ENCODE measurements around the gene PTCH1.

PTCH1 gene

GRCh38 chr9:95497772-95498171 lies 19.0 kb downstream of the PTCH1 start:
- no peak for DNase-seq (ENCODE audit: low spot score)

GRCh38 chr9:95496687-95497086 lies 20.1 kb downstream of the PTCH1 start:
- no peak for DNase-seq (ENCODE audit: low spot score)

DNA sequence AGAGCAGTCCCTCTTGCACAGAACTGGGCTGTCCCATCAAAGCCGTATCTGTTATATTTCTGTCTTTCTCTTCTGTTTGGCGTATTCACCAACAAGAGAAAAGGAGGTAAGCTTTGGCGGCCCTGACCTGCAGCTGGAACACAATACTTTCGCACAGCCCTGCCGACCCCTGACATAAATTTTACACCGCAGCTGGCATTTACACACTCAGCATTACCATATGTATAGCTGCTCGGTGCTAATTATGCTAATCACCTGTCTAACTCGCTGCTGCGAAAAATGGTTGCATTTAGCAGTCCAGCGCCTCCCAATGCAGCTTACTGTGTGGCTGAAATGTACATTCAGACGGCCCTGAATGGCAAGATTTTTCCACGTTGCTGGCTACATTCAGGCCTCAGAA lies 20.8 kb downstream of the PTCH1 start:
- DNase-seq (ENCODE audit: low spot score) = no peak

DNA sequence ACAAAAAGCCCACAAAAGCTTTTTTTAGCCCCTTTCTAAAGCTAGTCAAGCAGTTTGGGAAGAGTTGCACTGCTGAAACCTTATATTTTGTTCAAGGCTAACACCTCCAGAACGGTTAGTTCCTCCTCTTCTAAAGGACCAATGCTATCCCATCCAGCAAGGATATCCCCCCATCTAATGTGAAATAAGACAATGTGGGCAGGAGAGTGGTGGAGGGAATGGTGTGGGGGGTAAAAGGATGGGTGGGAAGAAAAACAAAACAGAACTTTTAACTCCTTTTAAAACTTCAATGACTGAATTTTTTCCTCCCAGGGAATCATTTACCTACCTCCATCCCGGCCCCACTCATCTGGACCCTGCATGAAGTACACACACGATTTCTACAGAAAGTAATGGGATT lies 21.2 kb downstream of the PTCH1 start:
- no peak for DNase-seq (ENCODE audit: low spot score)

GRCh38 chr9:95494416-95495371 lies 22.1 kb downstream of the PTCH1 start:
- DNase-seq (ENCODE audit: low spot score) = no peak

DNA sequence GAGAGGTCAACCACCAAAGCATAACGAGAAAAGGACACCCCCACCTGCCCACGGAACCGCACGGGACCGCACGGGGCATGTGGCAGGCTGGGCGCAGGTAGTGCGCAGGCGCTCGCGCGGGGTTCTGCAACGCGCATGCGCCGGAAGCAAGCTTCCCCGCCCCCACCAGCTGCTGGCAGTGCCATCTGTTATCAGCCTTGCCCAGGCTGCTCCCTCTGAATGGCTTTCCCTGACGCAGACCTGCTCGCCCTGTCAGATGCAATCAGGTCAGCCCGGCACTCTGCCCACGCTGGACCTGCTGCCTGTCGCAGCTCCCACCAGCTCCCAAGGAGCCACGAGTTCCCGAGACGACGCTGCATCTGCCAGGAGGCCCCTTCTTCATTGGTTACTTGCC lies 22.8 kb downstream of the PTCH1 start:
- DNase-seq (ENCODE audit: low spot score) = no peak

DNA sequence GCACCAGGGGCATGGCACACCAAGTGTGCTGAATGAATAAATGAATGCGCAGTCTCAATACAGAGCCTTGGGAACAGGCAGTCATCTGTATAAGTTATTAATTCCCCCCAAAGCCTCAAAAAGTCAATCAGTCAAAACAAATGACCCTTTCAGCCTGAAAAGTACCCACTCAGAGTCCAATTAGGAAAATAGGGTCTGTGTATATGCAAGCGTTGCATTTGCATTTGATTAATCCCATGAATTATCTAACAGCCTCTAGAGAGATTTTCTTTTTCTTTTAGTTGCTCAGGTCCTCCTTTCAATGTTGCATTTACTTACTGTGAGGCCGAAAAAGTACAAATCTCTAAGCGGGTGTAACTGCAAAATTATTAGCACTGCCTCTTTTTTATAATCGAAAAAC lies 23.4 kb downstream of the PTCH1 start:
- DNase-seq (ENCODE audit: low spot score) = no peak

DNA sequence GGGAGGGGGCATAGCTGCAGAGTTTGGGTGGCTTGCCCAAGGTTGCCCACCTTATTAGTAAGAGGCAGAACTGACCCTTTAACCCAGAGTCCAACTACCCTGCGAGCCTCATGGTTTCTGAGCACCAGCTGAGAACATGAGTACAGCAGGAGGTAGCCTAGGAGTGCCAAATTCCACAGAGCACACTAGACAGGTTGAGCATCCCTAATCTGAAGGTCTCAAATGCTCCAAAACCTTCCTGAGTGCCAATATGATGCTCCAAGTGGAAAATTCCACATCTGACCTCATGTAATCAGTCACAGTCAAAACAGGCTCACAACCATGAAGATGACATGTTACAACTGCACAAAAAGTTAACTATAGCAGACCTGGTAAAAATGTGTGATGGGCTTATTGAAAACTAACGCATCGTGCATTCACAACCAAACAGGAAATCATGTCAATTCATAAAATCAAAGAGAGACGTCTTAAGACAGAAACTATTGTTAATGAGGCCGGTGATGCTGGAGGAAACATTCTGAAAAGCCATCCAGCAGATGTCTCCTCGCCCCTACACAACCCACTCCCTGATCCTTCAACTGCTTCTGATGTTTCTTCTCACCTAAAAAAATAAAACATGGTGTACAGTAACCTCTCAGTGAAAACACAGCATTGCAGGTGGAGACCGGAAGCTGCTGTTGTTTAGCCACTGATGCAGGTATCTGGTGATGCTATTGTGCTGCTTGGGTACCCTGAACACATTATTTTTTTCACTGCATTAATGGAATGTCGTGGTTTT lies 25.0 kb downstream of the PTCH1 start:
- no peak for DNase-seq (ENCODE audit: low spot score)

GRCh38 chr9:95488954-95489353 lies 27.8 kb downstream of the PTCH1 start:
- DNase-seq (ENCODE audit: low spot score) = no peak

- DNase-seq (ENCODE audit: low spot score) = no peak
Observed at GRCh38 chr9:95486318-95486717, 30.5 kb downstream of the PTCH1 start.

- no peak for DNase-seq (ENCODE audit: low spot score)
Observed at GRCh38 chr9:95484225-95484624, 32.5 kb downstream of the PTCH1 start.

DNA sequence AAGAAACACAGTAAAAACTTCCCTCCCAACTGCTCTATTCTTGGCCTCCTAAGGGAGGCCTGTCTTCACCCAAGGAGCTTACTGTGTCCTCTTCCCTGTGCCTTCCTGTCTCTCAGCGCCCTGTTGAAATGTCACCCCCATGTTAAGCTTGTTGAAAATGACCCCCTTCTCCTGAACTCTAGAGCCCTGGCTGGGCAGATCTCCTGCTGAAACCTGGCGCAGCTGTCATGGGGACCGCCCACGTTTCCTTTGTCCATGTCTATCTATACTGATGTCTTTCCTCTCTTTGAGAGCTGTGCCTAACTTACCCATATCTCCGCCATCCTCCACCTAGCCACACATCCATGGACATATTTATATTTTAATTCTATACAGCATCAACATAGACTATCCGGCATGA lies 33.3 kb downstream of the PTCH1 start:
- DNase-seq (ENCODE audit: low spot score) = no peak

DNA sequence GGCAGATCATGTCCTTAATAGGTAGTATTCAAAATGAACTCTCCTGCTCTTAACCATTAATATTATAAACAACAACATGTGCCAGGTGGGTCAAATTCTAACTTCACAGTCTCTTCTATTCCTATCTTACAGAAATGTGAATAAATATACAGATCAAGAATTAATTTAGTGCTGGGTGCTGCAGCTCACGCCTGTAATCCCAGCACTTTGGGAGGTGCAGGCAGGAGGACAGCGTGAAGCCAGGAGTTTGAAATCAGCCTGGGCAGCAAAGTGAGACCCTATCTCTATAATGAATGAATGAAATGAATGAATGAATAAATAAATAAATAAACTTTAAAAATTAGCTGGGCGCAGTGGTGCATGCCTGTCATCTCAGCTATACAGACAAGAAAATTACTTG lies 34.1 kb downstream of the PTCH1 start:
- DNase-seq (ENCODE audit: low spot score) = no peak

- no peak for DNase-seq (ENCODE audit: low spot score)
Observed at GRCh38 chr9:95481000-95481399, 35.8 kb downstream of the PTCH1 start.

GRCh38 chr9:95480346-95480745 lies 36.4 kb downstream of the PTCH1 start:
- no peak for DNase-seq (ENCODE audit: low spot score)

- DNase-seq (ENCODE audit: low spot score) = no peak
Observed at GRCh38 chr9:95479330-95479729, 37.4 kb downstream of the PTCH1 start.

DNA sequence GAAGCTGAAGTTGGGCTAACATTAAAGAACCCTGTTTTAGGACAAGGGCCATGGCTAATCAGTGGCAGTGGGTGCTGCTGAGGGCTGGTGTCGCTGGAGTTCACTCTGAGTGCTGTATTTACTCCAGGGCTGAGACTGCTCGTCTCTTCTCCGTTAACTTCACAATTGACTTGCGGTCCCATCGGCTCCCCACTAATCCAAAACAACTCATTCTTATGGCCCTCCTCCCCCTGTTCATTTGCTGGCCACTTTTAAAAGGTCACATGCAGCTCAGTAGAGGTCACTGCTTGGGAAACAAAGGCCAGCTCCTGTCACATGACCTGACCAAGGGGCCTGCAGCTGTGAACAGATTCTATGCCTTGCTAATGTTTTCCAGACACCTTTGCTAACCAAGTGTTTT lies 38.4 kb downstream of the PTCH1 start:
- DNase-seq (ENCODE audit: low spot score) = no peak

DNA sequence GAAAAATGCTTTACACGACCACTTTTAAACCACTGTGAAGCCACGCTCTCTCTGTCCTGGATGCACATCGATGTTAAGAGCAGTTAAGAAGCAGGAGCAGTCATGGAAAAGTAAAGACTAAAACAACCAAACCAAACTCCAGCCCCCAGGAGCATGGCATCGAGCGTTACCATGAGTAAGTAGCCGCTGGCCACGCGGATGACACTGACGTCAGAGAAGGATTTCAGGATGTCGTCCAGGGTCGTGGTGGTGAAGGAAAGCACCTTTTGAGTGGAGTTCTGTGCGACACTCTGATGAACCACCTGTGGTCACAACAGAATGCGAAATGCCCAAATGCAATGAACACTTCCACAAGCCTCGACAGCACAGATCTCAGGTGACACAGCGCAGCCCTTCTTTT lies 38.9 kb downstream of the PTCH1 start:
- no peak for DNase-seq (ENCODE audit: low spot score)

DNA sequence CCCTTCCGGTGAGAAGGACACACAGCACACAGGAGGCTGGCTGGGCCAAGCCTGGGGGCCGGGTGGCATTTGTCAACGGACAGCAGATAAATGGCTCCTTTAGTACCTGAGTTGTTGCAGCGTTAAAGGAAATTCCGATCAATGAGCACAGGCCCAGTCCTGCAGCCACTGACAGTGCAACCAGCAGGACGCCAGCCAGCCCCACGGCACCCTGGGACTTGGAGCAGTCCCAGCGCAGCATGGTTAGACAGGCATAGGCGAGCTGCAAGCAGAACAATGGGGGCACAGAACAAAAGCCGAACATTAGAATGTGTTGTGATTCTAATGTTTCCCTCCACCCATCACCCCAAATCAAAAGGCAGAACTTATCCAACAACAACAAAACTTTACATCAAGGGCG lies 39.3 kb downstream of the PTCH1 start:
- no peak for DNase-seq (ENCODE audit: low spot score)

GRCh38 chr9:95468791-95469190 lies 48.0 kb downstream of the PTCH1 start:
- no peak for DNase-seq (ENCODE audit: low spot score)

GRCh38 chr9:95465115-95465514 lies 51.7 kb downstream of the PTCH1 start:
- DNase-seq (ENCODE audit: low spot score) = no peak

GRCh38 chr9:95463148-95464060 lies 53.4 kb downstream of the PTCH1 start:
- no peak for DNase-seq (ENCODE audit: low spot score)

Data from hematopoietic multipotent progenitor cell treated with erythropoietin and hydrocortisone succinate and interleukin-3 and kit ligand, for 15 days (in vitro differentiated cells).